Stimulated activated CD8-positive, alpha-beta memory T cell treated with anti-CD3 and anti-CD28 coated beads, Interleukin-4, amount 100 ng/mL, for 24 hours (primary cell): Measurements from ENCODE around the gene MUCL3.
"Not testable (repeated sequence)": the region's sequence is repeated elsewhere in the genome, so short reads cannot be mapped to it uniquely, and the experiment has no call there.

Experiments used
- DNase-seq: peaks from one replicate; pipeline ENCODE4 v3.0.0-alpha.2; 2020; ENCODE audit warnings: low read depth

Gene MUCL3

GRCh38 chr6:30939473-30939872, 1.3 kb upstream of the MUCL3 start:
- no peak for DNase-seq

DNA sequence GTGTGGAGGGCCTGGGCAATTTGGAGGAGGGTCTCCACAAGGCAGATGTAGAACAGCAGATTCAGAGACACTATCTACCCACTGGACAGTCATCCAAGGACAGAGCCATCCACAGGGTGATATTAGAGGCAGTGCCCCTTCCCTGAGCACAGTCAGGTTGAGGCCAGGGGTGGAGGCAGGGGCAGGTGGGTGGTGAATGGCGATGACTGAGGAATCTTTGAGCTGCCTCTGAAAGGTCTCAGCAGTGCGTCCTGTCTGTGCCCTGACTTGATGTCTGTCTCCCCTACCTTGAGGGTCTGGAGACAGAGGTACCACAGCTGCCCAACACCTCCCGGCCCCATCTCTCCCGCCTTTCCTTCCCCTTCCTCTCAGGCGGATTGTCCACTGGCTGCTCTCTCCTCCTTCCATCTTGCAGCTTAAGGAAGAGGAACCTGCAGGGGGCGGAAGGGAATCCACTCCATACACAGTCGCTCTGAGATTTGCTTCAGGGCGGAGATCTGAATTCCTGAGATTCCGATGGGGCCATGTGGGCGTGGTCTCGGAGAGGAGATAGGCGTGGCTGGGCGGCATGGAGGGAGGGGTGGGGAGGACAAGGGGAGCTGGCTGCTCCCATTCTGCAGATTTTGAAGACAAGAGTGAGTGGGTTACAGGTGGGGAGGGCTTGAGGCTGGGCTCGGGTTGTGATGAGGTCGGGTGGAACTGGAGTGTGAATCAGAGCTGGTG, 1.7 kb downstream of the MUCL3 start:
- no peak for DNase-seq

DNA sequence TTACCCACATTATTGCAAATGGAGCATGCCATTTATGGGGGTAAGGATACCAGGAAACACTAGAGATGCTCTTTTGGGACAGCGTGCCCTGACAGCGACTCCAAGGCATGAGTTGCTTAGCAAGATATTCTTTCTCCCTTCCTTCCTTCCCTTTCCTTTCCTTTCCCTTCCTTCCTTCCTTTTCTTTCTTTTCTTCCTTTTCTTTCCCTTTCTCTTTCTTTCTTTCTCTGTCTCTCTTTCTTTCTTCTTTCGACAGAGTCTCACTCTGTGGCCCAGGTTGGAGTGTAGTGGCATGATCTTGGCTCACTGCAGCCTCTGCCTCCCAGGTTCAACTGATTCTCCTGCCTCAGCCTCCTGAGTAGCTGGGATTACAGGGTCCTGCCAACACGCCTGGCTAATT, 3.3 kb downstream of the MUCL3 start:
- DNase-seq: no peak

DNA sequence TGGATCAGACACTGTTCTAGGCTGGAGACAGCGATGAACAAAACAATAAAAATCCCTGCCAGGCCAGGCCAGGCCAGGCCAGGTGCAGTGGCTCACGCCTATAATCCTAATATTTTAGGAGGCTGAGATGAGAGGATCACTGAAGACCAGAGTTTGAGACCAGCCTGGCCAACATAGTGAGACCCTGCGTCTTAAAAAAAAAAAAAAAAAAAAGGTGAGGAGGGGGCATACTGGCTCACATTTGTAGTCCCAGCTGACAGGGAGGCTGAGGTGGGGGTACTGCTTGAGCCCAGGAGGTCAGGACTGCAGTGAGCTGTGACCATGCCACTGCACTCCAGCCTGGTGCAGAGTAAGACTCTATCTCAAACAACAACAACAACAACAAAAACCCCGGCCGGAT, 4.5 kb downstream of the MUCL3 start:
- DNase-seq: no peak

- no peak for DNase-seq
Observed at GRCh38 chr6:30947231-30947630, 6.5 kb downstream of the MUCL3 start.

GRCh38 chr6:30948811-30949210, 8.0 kb downstream of the MUCL3 start:
- DNase-seq: no peak

DNA sequence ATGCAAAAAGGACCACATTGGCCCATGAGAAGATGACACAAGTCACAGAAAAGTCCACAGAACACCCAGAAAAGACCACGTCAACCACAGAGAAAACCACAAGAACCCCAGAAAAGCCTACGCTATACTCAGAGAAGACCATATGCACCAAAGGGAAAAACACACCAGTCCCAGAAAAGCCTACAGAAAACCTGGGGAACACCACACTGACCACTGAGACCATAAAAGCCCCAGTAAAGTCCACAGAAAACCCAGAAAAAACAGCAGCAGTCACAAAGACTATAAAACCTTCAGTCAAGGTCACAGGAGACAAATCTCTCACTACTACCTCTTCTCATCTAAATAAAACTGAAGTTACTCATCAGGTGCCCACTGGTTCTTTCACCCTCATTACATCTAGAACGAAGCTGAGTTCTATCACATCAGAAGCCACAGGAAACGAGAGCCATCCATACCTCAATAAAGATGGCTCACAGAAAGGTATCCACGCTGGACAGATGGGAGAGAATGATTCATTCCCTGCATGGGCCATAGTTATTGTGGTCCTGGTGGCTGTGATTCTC, 11.2 kb downstream of the MUCL3 start:
- no peak for DNase-seq

- no peak for DNase-seq
Observed at GRCh38 chr6:30954631-30955366, 14.0 kb downstream of the MUCL3 start.

GRCh38 chr6:30955367-30956042, 14.7 kb downstream of the MUCL3 start:
- peak; percentile 68 for DNase-seq

DNA sequence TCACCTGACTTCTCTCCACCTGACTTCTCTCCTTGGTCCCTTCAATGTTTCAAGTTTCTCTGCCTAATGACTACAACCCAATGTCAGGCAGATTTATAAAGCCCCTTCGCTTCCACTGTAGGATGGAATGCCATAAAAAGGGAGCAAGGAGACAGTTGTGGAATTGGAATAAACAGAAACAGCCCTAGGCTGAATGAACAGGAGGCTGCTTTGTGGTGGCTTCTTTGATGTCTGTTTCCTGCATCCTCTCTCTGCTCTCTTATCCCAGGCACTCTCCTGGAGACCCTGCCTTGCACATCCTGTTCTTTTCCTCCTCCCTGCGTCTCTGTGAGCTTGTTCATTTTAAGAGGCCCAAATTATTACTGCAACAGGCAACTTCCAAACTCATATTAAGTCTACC, 16.9 kb downstream of the MUCL3 start:
- no peak for DNase-seq

DNA sequence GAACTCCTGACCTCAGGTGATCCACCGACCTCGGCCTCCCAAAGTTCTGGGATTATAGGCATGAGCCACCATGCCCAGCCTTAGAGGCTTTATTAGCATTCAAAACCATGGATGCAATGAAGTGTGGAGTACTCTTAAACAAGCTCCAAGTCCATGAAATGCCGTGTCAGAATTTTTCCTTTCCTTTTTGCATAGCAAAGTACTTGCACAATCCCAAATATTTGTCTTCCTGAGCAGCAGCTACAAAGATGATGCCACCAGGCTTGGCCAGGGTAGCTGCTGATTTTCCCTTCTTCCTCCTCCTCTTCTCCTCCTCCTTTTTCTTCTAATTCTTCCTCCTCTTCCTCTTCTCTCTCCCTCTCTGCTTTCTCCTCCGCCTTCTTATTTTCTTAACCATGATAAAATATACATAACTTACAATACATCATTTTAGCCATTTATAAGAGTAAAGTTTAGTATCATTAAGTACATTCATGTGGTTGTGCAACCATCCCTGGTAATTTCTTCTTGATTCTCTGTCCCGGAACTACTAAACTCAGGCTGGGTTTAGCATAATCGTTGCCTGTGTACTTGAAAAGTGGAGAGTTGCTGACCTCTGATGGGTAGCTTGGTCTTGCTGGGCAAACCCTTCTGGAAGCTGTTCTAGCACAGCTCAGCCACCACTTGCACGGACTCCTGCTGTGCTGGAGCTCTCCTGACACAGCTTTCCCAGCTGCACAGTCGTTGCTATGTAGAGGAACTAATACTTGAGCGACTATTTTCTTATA, 20.3 kb downstream of the MUCL3 start:
- no peak for DNase-seq

DNA sequence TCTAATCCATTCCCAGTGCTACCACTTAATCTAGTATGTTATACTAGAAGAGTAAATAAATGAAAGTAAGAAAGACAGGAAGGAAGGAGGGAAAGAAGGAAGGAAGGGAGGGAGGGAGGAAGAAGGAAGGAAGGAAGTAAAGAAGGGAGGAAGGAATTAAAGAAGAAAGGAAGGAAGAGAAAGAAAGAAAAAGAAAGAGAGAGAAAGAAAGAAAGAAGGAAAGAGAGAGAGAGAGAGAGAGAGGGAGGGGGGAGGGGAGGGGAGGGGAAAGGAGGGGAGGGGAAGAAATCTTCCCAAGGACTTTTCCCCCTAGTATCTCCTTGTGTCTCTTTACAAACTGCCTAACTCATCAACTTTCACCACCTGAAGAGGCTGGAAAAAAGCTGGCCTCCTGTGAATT, 21.9 kb downstream of the MUCL3 start:
- DNase-seq: no peak

GRCh38 chr6:30963641-30964040, 22.9 kb downstream of the MUCL3 start:
- no peak for DNase-seq

- DNase-seq: no peak
Observed at GRCh38 chr6:30964075-30964474, 23.3 kb downstream of the MUCL3 start.

GRCh38 chr6:30965140-30965601, 24.4 kb downstream of the MUCL3 start:
- DNase-seq: no peak

- DNase-seq: no peak
Observed at GRCh38 chr6:30966154-30966553, 25.4 kb downstream of the MUCL3 start.

GRCh38 chr6:30969171-30969570, 28.4 kb downstream of the MUCL3 start:
- DNase-seq: not testable (repeated sequence)

GRCh38 chr6:30970946-30971345, 30.2 kb downstream of the MUCL3 start:
- DNase-seq: no peak

DNA sequence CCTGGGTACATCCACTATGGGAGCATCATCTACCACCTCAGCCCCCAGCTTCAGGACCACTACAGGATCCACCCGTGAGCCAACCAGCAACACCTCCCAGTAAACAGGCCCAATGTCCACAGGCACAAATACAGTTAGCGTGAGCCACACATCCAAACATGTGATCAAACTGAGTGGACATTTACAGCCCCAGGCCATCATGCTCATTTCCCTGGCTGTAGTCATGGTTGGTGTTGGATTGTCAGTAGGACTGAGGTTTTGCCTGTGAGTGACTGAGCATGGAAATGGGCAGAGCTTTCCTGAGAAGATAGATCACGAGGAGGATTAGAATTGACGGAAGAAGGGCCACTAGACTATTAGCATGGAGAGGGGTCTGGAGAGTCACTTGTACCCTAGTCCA, 32.0 kb downstream of the MUCL3 start:
- DNase-seq: no peak

GRCh38 chr6:30974490-30975252, 33.9 kb downstream of the MUCL3 start:
- no peak for DNase-seq

- DNase-seq: no peak
Observed at GRCh38 chr6:30979141-30979540, 38.4 kb downstream of the MUCL3 start.
